H1 (cell line): ENCODE measurements around the gene TMUB2. TPM values are rescaled to one million over a fixed set of nuclear protein-coding genes. Genes with fewer than 3 reads are reported as not detected.

Source experiments
- CHD7 ChIP-seq: fragments of 300-600 bp; sonication (generic); IDR thresholded peaks from 2 replicates; pipeline ENCODE4 v1.7.1; 2012; ENCODE audit warnings: low read length, moderate library complexity, mild to moderate bottlenecking, inconsistent platforms; ENCODE audit not compliant: insufficient replicate concordance
- polyA plus RNA-seq, 7 experiments: library from polyadenylated mRNA; depleted of rRNA in 3 of 7; stranded (reverse) in 5 of 7; unstranded in 2 of 7; fragments of >200 nt in 5 of 7; fragments of 200-250 nt in 2 of 7; gene quantifications; 1 replicate in 5 of 7; 2 replicates in 1 of 7; 4 replicates in 1 of 7; pipeline versions ENCODE4 v1.2.1 to v1.2.3, GENCODE V29; 2011 to 2013; ENCODE audit warnings: missing spikeins in 2 of 7, mixed read lengths in 2 of 7
- total RNA-seq: library from RNA; stranded (reverse); fragmentation: NEBNext Ultra II Directional; extraction: Animal tissue kit (Norgen Biotek cat#: 25700); gene quantifications from 2 replicates; pipeline ENCODE4 v1.2.1, GENCODE V29; 2021

The TMUB2 gene
- total and polyA plus RNA-seq, 2 of the 8 experiments (the other 6 are each of a cell fraction or from before 2014, with no cell fraction given) = 18.5 to 30.5 TPM

GRCh38 chr17:44171931-44172455 lies 14.8 kb upstream of the TMUB2 start (continued):
- TF ChIP-seq CHD7 = no peak
